ENCODE results near the gene RYR2.
"Not testable (repeated sequence)": the region's sequence is repeated elsewhere in the genome, so short reads cannot be mapped to it uniquely, and the experiment has no call there.

RYR2 gene

DNA sequence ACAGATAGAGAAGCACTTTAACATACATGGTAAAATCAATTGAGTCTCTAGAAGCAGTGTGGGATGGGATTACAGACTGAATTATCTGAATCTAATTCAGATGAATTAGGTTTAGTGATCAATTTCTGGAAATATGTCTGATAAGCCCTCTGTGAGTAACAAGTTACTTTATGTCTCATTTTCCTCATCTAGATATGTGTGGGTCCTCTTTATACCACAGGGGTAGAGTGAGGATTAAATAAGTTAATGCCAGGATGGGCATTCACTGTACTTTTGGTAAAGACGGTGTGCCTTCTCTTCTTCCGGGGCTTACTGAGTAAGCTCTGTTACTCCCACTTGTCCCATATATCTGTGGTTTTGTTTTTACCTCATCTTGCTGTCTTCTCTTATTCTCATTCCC lies 225.8 kb downstream of the RYR2 start:
- no peak for DNase-seq (ENCODE audit: low read depth)

DNA sequence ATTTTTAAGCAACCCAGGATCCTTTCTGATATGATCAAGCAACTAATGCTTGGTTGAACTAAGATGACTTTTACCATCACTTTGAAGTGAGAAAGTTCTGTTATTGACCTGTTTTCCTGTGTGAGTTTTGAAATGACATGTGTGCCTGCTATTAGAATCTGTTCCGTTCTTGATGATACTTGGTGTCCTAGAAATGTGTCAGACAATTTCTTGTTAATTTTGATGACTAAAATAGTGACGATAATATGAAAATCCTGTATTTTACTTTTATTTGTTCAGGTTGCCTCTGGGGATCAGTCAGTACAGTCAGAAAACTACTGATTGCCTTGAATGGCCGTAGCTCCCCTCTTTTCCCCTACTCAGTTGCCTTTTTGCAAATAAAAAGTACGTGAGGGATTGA lies 228.0 kb downstream of the RYR2 start:
- DNase-seq (ENCODE audit: low read depth) = no peak

DNA sequence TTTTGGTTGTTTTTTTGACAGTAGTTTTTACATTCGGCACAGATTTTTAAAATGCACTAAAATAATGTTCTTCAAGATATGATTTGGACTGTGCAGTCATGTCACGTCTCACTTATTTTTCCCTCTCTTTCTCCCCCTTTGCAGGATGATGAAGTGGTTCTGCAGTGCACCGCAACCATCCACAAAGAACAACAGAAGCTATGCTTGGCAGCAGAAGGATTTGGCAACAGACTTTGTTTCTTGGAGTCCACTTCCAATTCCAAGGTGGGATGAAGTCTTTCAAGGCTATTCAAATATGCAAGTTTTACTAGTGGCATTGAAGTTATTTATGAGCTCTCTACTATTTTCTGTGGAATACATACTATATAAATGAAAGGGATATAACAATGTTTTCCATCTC lies 228.4 kb downstream of the RYR2 start:
- DNase-seq (ENCODE audit: low read depth) = no peak

DNA sequence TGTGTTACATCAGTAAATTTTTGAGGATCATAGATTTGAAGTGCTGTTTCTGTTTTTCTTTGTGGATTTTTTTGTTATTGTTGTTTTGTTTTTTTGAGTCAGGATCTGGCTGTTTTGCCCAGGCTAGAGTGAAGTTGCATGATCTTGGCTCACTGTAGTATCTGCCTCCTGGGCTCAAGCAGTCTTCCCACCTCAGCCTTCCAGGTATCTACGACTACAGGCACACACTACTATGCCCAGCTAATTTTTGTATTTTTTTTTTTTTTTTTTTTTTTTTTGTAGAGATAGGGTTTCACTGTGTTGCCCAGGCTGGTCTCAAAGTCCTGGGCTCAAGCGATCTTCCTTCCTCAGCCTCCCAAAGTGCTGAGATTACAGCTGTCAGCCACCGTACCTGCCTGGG lies 236.0 kb downstream of the RYR2 start:
- DNase-seq (ENCODE audit: low read depth) = not testable (repeated sequence)

DNA sequence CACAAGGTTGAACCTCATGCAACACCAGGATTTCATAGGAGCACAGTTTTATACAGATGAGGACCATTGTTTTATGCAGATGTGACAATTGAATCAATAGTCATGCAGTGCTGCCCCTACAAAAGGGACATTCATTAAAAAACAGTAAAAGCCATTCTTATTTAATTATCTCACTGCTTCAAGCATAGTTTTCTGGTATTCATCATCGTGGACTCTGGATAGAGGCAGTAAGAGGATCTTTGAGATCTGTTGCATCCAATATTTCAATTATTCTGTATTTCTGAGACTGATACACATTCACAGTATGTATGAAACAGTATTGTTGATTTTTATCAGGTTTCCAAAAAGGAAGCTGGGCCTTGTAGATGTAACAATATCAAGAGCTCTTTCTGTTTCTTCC lies 237.6 kb downstream of the RYR2 start:
- DNase-seq (ENCODE audit: low read depth) = no peak

DNA sequence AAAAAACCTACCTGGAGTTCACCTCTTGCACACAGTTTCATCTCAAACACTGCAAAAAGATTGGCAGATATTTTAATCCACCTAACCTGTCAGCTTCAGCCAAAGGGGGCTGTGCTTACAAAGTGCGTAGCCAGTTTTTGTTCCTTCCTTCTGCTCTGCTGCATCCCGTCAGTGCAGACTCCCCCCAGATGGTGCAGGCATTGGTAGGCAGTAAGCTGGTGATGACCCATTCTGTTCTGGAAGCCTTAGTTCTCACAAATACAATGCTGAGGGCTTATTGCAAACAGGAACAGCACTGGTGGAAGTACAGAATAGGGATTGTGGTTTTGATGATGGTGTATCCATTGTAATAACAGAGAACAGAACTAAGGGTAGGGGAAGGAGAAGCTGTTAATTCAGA lies 239.5 kb downstream of the RYR2 start:
- DNase-seq (ENCODE audit: low read depth) = no peak

DNA sequence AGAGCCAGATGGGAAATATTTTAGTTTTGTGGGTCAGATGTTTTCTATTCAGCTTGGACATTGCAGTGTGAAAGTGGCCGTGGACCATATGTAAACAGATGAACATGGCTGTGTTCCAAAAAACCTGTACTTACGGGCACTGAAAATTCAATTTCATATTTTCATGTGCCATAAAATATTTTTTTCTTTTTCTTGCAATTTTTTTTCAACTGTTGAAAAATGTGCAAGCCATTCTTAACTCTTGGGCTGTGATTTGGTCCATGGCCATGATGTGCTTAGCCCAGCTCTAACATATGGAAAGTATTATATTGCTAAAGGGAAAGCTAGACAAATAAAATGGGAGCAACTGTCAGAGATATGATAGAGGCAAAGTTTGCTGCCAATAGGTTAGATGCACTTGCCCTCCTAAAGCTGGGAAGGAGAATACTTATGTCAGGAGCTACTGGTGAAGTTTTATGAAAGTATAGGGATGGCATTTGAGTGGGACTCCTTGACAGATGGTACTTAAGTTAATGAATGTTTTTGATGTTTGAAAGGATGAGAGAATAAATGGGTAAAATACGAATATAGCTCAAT lies 240.3 kb downstream of the RYR2 start:
- DNase-seq (ENCODE audit: low read depth) = no peak

DNA sequence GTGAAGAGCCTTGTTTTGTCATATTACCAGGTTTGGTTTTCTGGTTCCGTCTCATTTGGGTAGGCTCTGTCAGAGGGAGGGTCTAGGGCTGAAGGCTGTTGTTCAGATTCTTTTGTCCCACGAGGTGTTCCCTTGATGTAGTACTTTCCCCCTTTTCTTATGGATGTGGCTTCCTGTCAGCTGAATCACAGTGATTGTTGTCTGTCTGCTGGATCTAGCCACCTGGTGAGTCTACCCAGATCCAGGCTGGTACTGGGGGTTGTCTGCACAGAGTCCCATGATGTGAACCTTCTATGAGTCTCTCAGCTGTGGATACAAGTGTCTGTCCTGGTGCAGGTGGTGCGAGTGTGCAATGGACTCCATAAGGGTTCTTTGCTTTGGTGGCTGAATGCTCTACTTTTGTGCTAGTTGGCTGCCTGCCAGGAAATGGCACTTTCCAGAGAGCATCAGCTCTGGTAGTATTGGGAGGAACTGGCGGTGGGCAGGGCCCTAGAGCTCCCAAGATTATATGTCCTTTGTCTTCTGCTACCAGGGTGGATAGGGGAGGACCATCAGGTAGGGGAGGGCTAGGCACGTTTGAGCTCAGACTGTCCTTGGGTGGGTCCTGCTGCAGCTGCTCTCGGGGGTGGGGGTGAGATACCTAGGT lies 246.0 kb downstream of the RYR2 start:
- no peak for DNase-seq (ENCODE audit: low read depth)

DNA sequence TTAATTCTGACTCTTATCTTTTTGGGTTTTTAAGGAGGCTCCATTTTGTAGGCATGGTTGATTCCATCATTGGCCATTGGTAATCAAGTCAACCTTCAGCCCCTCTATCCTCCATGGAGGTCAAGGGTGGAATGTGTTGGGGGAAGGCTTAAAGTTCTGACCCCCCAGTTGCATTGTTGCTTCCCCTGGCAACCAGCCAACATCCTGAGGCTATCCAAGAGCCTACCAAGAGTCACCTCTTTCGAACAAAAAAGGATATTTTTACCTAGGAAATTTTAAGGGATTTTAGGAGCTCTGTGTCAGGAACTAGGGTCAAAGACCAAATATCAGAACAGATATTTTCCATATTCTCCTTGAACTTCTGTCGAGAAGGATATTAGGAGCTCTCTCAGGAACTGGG lies 251.8 kb downstream of the RYR2 start:
- DNase-seq (ENCODE audit: low read depth) = no peak

DNA sequence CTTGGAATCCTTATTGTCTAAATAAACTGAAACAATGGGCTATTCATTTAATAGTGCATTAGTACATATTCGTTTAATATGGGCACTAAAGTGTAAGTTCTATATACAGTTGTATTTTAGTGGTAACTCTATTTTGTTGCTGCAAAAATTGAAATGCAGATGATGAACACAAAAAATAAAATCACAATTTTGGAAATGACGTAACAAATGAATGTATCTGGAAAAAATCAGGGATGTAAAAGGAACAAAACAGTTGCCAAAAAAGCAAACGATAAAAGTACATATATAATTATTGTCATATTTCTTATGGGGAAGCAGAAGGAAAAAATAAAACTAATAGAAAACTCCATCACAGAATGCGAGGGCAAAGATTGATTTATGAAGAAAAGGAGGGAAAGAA lies 254.9 kb downstream of the RYR2 start:
- DNase-seq (ENCODE audit: low read depth) = no peak

DNA sequence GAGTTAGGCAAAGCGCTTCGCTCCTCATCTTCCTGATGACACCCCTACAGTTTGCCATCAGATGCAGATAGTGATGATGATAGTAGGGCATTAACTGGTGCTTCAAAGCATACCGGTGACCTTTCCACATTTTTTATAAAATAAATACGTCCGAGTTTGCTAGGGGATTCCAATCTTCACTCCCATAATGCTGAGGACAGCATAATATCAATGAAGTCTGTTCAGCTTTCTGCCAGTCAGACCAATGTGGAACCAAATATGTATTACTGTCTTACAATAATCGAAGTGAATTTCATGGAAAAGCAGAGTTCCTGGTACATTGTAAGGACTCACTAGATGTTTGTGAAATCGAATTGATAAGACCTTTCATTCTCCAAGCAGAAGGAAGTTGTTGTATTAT lies 258.7 kb downstream of the RYR2 start:
- DNase-seq (ENCODE audit: low read depth) = no peak

DNA sequence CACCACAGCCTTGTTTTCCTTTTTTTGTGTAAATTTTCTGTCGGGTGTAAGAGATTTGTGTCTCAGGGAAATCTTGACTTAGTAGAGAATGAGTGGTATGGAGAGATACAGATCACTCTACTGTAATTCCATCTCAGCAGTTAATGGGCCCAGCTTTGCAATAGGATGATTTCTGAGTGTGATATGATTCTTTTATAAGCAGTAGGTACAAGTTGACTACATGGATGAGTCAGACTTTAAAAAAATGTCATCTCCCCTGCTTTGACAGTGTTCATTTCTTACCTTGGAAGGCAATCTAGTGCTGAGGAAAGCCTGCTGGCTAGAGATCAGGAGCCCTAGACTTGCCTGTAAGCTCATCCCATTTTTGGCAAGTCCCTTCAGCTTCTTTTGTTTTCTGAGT lies 261.9 kb downstream of the RYR2 start:
- DNase-seq (ENCODE audit: low read depth) = no peak

DNA sequence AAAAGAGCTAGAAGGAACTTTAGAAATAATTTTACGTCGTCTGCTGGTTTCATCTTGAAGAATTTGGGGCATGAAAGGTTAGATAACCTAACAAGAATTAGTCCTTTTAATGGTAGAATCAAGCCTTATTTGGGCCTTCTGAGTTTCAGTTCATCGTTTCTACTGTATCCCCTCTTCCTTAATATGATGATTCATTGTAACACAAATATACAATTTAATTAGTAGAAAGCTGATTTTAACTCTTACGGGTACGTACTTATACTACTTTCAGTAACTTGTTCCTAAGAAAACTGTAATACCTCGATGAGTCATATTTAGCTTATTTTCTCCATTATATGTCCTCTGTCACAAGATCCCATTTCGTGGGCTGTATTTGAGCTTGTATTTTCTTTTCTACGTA lies 264.7 kb downstream of the RYR2 start:
- DNase-seq (ENCODE audit: low read depth) = no peak

DNA sequence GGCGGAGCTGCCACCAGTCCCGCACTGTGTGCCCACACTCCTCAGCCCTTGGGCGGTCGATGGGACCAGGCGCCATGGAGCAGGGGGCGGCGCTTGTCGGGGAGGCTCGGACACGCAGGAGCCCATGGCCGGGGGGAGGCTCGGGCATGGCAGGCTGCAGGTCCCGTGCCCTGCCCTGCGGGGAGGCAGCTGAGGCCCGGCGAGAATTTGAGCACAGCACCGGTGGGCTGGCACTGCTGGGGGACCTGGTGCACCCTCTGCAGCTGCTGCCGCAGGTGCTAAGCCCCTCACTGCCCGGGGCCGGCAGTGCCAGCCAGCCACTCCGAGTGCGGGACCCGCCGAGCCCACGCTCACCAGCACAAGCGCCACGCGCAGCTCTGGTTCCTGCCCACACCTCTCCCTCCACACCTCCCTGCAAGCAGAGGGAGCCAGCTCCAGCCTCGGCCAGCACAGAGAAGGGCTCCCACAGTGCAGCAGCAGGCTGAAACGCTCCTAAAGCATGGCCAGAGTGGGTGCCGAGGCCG lies 267.7 kb downstream of the RYR2 start:
- no peak for DNase-seq (ENCODE audit: low read depth)

DNA sequence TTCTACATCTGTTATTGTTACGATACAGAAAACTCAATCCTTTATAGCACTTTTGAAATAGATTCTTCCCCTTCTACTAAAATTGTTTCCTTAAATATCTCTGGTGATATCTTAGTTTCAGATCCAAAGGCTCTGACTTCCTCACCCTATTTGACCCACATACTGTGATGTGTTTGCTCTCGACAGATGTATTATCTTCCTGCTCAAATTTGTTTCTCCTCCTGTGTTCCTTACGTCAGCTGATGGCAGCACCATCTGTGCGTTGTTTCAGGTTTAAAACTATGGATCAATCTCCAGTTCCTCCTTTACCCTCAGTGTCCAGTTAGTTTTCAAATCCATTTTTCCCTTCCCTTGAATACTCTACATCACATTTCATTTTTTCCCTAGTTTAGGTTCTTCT lies 274.4 kb downstream of the RYR2 start:
- no peak for DNase-seq (ENCODE audit: low read depth)

DNA sequence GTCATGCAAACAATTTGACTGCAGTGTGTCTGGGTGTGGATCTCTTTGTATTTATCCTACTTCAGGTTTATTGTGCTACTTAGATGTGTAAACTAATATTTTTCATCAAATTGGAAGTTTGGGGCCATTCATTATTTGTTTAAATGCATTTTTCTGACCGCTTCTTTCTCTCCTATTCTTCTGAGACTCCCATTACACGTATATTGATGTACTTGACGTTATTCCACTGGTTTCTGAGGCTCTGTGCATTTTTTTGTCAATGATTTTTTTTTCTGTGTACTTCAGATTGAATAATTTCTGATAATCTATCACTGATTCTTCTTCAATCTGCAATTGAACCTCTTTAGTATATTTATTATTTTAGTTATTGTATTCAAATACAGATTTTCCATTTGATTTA lies 276.8 kb downstream of the RYR2 start:
- DNase-seq (ENCODE audit: low read depth) = no peak

DNA sequence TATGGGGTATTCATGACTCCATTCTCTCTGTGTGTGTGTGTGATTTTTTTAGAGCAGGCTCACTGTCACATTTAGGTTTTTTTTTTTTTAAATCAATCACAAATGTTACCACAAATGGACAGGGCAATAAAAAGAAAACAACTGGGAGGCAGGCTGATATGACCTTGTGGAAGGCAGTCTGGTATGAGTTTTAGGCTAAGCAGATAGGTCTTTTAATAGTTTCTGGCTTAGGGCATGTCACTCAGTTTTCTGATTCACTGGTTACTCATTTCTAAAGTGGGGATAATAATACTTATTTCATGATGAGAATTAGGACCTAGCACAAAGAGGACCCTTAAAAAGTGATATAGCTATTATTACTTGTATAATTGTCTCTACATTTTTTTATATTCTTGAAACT lies 278.9 kb downstream of the RYR2 start:
- DNase-seq (ENCODE audit: low read depth) = no peak

DNA sequence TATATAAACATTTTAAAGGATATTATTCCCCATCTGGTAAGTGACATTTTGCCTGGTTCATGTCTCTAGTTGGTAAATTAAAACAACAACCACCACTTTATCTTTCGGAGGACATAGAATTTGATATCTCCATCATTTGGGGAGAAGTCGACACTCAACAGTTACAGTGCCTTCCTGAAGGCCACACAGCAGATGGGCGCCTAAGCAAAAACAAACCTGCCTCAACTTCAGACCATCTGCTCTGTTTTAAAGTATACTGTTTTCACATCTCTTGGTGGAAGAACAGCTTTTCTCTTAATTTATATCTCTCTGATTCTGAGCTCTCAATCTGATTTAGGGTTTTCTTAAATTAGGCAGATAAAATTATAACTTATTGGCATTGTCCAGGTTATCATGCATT lies 282.2 kb downstream of the RYR2 start:
- DNase-seq (ENCODE audit: low read depth) = no peak

DNA sequence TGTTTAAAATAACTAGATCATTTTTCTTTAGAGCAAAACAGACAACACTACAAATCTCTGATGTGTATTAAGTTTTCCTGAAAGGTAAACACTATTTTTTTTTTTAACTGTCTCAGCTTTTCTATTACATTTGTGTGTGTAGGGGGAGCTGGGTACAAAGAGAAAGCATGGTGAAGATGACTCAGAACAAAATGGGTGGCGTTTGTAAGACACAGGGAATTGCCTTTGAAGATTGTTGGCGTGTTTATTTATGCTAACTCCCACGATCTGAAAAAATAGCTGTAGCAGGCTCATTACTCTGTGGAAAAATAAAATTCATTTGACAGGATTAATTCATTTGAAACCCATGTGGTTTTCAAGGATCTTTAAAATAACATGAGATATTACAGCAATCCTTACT lies 285.1 kb downstream of the RYR2 start:
- no peak for DNase-seq (ENCODE audit: low read depth)

DNA sequence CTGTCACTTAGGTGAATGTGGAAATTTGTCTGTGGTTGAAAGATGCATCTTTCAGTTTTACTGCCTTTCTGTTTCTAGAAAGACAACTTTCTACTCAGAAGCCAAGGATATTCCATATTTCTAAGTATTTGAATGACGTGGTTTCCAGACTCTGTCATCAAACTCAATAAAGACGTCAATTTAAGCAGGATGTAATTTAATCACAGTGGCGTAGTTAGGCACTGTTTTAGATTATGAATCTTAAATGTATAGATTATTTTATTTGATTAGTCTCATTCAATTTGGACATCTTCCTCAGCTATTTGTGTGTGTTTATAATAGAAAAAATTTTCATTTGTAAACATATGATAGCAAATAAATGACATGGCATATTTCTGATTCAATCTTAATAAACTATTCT lies 298.9 kb downstream of the RYR2 start:
- no peak for DNase-seq (ENCODE audit: low read depth)

DNA sequence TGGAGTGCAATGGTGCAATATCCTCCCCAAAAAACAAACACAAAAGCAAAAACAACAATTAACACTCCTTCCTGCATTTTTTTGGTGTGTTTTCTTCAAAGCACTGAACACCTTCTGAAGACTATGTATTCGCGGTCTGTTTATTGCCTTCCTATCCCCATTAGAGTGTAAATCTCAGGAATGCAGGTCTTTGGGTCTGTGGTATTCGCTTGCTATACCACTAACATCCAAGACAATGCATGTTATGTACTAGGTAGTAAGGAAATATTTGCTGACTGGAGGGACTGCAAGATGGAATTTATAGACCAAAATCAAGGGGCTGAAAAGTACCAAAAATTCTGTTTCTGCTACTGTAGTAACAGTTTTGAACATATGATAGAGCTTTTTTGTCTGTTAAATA lies 299.4 kb downstream of the RYR2 start:
- DNase-seq (ENCODE audit: low read depth) = no peak

DNA sequence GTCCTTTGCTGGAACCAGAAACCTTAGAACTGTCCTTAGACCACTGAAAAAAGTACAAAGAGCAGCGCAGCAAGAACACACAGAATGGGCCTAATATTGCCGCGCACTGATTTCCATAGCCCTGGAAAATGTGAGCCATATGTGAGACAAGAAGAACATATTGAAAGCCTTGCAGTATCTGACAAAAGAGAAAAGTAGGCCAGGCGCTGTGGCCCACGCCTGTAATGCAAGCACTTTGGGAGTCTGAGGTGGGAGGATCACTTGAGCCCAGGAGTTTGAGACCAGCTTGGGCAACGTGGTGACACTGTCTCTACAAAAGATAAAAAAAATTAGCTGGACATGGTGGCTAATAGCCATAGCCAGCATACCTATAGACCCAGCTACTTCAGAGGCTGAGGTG lies 300.7 kb downstream of the RYR2 start:
- DNase-seq (ENCODE audit: low read depth) = no peak

DNA sequence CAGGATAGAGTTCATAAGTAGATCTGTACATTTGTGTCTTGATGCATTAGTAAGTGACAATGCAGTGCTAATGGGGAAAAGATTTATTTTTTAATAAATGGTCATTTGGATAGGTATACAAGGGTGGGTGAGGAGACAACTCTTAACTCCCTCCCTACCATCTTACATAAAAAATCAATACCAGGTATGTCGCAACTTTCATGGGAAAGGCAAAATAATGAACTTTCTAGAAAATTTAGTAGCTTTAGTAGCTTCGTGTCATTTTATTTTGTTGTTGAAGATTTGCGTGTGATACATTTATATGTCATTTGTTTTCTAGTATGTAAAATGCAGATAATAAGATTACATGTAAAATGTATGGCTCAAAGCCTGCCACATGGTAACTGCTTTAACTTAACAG lies 310.8 kb downstream of the RYR2 start:
- DNase-seq (ENCODE audit: low read depth) = no peak

DNA sequence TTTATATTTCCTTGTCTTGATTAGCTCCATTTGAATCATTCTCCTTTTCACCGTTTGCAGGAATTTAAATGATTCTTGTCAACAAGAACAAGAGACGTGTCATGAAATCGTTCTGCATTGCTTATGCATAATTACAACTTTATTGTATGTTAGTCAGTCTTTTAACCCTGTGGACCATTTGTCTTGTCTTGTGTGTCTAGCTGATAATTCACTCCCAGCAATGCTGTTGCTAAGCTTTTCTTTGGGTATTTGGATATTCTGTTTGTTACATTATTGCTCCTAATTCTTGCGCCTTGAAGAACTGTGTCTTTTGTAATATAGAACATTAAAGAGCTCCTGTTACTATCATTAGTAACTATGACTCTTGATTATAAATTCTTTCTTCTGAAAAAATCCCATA lies 311.9 kb downstream of the RYR2 start:
- no peak for DNase-seq (ENCODE audit: low read depth)
